Stimulated activated CD4-positive, alpha-beta T cell treated with anti-CD3 and anti-CD28 coated beads, Interleukin-4, amount 100 ng/mL, for 24 hours (primary cell): ENCODE measurements around the gene PYM1.
"Not testable (repeated sequence)": the region's sequence is repeated elsewhere in the genome, so short reads cannot be mapped to it uniquely, and the experiment has no call there.

Experiments used
- DNase-seq: peaks from one replicate; pipeline ENCODE4 v3.0.0-alpha.2; 2020

PYM1 gene

GRCh38 chr12:55908726-55909512 is 18.8 kb downstream of the PYM1 start:
- no peak for DNase-seq

GRCh38 chr12:55906056-55906455 is 21.6 kb downstream of the PYM1 start:
- DNase-seq: no peak

GRCh38 chr12:55901881-55902490 is 25.7 kb downstream of the PYM1 start:
- no peak for DNase-seq

- peak; percentile 51 for DNase-seq
Observed at GRCh38 chr12:55899082-55899481, 28.6 kb downstream of the PYM1 start.

- DNase-seq: no peak
Observed at GRCh38 chr12:55893723-55894122, 34.0 kb downstream of the PYM1 start.

- DNase-seq: no peak
Observed at GRCh38 chr12:55891310-55891709, 36.4 kb downstream of the PYM1 start.

GRCh38 chr12:55885113-55885512 is 42.6 kb downstream of the PYM1 start:
- DNase-seq: no peak

GRCh38 chr12:55877824-55878223 is 49.9 kb downstream of the PYM1 start:
- DNase-seq: no peak

- no peak for DNase-seq
Observed at GRCh38 chr12:55875704-55876467, 51.8 kb downstream of the PYM1 start.

GRCh38 chr12:55874443-55874842 is 53.3 kb downstream of the PYM1 start:
- no peak for DNase-seq

GRCh38 chr12:55866454-55867004 is 61.2 kb downstream of the PYM1 start:
- not testable (repeated sequence) for DNase-seq

GRCh38 chr12:55865327-55865726 is 62.4 kb downstream of the PYM1 start:
- DNase-seq: no peak

GRCh38 chr12:55862931-55863330 is 64.8 kb downstream of the PYM1 start:
- DNase-seq: not testable (repeated sequence)

- no peak for DNase-seq
Observed at GRCh38 chr12:55862286-55862685, 65.4 kb downstream of the PYM1 start.

GRCh38 chr12:55861871-55862270 is 65.8 kb downstream of the PYM1 start:
- no peak for DNase-seq

GRCh38 chr12:55861396-55861795 is 66.3 kb downstream of the PYM1 start:
- DNase-seq: no peak

GRCh38 chr12:55852740-55853139 is 75.0 kb downstream of the PYM1 start:
- DNase-seq: no peak
